Loucy (cell line): ENCODE measurements around the gene PCF11.

Experiments
- EZH2phosphoT487 ChIP-seq: fragments of 200-600 bp; IDR thresholded peaks from 2 replicates; pipeline ENCODE4 v1.6.1; 2018; ENCODE audit warnings: antibody characterized with exemption, mild to moderate bottlenecking, moderate library complexity, borderline replicate concordance
- TF ChIP-seq, protein P1 (sequence below): fragments of 200-600 bp; sonication (generic); conservative IDR thresholded peaks from 2 replicates; pipeline ENCODE4 v1.5.1; 2014; ENCODE audit warnings: mild to moderate bottlenecking, antibody characterized with exemption, low read length

DNA sequence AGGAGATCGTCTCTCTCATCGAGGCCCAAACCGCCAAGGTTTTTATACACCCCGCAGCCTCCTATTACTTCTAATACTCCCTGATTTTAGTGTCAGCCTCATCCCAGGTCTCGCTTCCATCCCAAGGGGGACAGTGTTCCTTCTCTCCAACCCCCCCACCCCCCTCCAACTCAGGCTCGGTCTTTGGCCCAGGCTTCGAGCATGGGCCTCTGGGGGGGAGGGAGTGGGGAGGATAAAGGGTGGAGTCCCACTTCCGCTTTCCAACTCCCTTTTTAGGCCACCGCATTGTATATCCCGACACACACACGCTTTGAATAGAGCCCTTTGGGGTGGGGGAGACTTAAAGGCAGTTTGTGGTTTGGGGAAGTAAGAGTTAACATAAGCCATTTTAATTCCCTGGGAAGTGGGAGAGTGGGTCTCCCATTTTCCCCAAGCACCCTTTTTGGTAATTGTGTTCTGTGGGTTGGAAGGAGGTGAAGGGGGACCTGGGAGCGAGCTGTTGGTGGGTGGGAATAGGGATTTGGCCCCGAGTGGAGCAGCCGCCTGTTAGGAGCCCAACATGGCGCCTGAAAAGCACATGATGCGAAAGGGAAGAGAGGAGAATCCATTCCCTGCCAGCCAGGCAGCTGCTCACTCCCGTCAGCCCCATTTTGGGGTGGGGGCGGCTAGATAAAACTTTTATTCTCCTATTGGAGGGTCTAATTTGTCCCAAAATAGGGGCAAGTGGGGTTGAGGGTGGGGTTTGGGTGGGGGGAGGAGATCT, 844 bp downstream of the PCF11 start:
- TF ChIP-seq, protein P1, sequence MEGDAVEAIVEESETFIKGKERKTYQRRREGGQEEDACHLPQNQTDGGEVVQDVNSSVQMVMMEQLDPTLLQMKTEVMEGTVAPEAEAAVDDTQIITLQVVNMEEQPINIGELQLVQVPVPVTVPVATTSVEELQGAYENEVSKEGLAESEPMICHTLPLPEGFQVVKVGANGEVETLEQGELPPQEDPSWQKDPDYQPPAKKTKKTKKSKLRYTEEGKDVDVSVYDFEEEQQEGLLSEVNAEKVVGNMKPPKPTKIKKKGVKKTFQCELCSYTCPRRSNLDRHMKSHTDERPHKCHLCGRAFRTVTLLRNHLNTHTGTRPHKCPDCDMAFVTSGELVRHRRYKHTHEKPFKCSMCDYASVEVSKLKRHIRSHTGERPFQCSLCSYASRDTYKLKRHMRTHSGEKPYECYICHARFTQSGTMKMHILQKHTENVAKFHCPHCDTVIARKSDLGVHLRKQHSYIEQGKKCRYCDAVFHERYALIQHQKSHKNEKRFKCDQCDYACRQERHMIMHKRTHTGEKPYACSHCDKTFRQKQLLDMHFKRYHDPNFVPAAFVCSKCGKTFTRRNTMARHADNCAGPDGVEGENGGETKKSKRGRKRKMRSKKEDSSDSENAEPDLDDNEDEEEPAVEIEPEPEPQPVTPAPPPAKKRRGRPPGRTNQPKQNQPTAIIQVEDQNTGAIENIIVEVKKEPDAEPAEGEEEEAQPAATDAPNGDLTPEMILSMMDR, result no peak
- TF ChIP-seq EZH2phosphoT487, result no peak
